ENCODE data around the gene SPATS1.
"Not testable (repeated sequence)": the region's sequence is repeated elsewhere in the genome, so short reads cannot be mapped to it uniquely, and the experiment has no call there.

SPATS1 gene

DNA sequence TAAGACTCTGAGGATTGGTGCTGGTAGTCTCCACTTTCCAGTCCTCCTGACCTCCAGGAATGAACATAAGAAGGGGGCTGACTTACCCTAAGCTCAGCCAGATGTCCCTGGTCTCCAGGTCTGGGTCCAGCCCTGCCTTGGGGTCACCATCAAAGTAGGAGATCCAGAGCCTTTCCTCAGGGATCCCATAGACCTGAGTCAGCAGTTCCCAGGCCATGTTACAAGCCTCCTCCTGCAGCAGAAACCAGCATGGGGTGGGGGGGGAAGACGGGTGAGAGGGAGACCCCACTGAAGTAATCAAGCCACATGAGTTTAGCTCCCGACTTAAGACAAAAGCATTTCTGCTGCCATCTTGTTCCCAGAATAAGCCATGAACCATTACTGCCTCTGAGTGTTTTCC, 31.1 kb upstream of the SPATS1 start:
- DNase-seq (ENCODE audit: low spot score) = no peak
- FAIRE-seq = no peak

DNA sequence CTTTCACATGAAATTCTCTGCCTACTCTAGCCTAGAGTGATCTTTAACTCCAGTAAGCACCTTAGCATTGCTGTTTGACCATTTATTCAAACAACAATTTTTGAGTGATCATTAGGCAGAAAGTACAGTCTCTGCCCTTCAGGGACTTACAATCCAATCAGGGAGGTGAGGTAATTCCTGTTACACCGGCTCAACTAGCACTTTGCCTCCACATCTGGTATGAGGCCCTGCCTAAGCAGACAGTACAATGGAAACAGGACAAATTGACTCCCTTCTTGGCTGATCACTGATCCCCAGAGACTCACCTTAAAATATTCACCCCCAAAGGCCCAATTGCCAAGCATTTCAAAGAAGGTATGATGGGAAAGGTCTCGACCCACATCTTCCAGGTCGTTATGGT, 30.7 kb upstream of the SPATS1 start:
- no peak for FAIRE-seq
- DNase-seq (ENCODE audit: low spot score) = no peak

DNA sequence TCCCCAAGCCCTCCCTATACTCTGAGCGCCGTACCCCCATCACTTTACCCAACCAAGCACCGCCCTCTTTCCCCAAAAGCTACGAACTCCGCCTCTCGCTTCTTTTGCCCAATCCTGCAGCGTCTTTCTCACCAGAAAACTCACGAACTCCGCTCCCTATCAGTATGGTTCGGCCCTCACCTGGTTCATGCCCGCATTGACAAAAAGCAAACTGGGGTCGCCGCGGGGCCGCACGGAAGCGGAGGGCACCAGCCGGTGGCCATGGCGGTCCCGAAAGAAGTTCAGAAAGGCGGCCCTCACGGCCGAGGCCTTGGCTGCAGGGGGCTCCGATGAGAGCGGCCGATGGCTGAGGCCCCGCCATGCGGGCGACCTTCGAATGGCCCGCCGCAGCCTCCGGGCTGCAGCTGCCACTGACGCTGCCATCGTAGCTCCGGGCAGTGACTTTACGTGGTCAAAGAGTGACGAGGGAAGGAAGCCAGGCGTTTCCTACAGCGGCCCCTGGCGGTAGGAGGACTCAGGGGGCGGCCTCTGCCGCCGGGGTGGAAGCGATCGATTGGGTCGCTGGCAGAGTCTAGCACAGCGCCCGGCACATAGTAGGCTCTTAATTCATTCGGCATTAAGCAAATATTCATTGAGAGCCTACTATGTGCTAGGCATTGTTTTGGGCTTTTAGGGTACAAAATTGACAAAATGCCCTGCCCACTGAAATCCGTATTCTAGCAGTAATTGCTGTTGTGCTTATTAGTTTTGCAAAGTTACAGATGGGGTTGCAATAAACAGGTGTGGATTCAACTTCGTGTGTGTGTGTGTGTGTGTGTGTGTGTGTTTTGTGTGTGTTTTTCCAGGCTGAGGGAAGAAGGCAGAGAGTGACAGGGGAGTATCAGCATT, 29.3 kb upstream of the SPATS1 start, which contains the start of gene AARS2:
Gene AARS2 (minus strand): TSS at position 447 of the 888 bp plus-strand sequence. CDS start 24 bp downstream, at position 423.
- DNase-seq (ENCODE audit: low spot score) = peak; percentile 70
- FAIRE-seq = no peak

DNA sequence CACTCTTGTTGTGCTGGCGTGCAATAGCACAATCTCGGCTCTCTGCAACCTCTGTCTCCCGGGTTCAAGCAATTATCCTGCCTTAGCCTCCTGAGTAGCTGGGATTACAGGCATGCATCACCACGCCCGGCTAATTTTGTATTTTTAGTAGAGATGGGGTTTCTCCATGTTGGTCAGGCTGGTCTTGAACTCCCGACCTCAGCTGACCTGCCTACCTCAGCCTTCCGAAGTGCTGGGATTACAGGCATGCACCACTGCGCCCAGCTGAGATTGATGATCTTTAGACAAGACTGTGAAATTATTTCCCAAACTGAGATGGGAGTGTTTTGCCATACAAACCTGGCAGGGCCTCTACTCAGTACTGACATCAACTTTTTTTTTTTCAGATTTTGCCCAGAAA, 27.8 kb upstream of the SPATS1 start:
- not testable (repeated sequence) for FAIRE-seq; DNase-seq (ENCODE audit: low spot score)

DNA sequence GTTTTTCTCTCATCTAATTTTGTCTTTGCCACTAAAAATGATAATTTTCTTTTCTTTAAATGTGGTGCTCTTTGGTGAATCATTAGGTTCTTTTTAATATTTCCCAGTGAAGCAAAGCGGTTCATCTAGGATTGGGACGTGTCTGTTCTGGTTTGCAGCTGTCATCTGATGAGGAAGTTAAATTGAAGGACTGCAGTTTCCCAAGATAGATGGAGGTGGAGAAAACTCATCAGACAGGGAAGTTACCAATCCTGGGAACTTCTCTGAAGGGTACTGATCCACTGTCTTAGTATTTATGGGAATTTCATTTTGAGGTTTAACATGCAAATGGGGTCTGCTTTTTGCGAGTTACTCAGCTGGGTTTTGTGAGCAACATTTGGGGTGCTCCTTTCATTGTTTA, 26.9 kb upstream of the SPATS1 start:
- FAIRE-seq (no peak), DNase-seq (ENCODE audit: low spot score) (no peak)

DNA sequence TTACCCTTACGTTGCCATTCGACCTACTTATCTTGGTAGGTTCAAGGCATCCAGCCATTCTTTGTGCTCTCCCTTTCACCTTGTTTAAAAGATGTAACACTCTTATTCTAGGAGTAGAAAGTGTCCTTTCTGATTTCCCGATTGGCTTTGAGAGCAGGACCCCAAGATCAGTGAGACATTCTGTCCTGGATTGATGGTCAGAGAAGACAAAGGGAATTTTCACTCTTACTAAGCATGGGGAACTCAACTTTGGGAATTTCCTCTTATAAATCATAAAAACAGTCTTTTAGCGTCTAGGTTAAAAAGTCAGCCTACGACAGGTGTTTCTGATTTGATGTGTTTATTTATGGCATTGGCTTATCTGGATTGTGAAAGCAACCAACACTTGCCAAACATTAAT, 26.5 kb upstream of the SPATS1 start:
- FAIRE-seq (no peak), DNase-seq (ENCODE audit: low spot score) (no peak)

DNA sequence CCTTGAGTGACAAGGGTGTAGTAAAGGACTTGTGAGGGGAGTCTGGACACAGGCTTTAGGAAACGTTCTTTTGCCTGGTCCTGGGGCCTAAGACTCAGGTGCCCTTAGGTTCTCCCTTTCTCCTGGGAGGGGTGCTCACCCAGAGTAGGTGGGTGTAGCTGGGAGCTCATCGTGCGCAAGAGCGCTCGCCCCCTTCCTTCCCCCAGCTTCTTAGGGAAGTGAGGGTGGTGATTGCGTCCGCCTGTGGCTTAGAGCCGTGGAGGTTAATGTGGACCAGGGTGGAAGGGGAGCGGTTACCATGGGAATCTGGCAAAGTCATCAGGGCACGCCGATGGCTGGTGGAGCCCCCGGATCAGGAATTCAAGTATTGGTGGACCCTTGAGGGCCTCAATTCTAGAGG, 26.0 kb upstream of the SPATS1 start:
- no peak for DNase-seq (ENCODE audit: low spot score)
- FAIRE-seq = no peak

DNA sequence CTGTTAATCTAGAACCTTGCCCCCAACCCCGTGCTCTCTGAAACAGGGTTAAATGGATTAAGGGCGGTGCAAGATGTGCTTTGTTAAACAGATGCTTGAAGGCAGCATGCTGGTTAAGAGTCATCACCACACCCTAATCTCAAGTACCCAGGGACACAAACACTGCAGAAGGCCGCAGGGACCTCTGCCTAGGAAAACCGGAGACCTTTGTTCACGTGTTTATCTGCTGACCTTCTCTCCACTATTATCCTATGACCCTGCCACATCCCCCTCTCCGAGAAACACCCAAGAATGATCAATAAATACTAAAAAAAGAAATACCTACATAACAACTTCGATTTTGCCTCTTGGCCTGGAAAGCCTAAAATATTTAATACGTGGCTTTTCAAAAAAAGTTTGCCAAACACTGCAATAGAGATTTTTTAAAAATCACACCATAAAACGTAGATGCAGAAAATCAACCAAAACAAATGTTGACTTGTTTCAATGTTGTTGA, 25.3 kb upstream of the SPATS1 start:
- not testable (repeated sequence) for FAIRE-seq; DNase-seq (ENCODE audit: low spot score)

DNA sequence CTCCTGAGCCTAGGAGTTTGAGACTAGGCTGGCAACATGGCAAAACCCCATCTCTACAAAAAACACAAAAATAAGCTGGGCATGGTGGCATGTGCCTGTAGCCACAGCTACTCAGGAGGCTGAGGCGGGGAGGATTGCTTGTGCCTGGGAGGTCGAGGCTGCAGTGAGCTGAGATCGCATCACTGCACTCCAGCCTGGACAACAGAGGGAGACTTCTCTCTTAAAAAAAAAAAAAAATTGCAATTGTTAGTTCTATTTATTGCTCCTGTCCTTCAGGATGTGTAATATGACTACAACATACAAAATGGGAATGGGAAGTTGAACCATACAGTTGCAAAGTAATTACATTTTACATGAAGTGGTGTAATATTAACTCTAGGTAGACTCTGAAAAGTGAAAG, 21.2 kb upstream of the SPATS1 start:
- FAIRE-seq (no peak), DNase-seq (ENCODE audit: low spot score) (no peak)

DNA sequence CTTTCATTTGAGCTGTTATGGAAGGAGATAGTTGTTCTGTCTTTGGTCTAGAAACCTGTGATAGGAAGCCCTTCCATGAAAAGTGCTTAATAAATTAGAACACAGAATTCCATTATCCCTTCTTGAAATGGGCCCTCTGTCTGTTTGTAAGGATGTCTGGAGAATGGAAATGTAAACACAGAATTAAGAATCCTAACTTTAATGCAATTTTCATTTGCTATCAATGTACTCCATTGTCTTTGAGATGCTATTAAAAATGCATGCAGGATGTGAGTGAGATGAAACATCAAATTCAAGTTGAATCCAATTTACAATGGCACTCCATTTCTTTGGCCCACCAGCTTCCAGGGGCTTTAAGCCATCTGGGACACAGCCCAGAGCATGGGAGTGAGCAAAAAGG, 15.4 kb upstream of the SPATS1 start:
- DNase-seq (ENCODE audit: low spot score) (no peak), FAIRE-seq (no peak)

DNA sequence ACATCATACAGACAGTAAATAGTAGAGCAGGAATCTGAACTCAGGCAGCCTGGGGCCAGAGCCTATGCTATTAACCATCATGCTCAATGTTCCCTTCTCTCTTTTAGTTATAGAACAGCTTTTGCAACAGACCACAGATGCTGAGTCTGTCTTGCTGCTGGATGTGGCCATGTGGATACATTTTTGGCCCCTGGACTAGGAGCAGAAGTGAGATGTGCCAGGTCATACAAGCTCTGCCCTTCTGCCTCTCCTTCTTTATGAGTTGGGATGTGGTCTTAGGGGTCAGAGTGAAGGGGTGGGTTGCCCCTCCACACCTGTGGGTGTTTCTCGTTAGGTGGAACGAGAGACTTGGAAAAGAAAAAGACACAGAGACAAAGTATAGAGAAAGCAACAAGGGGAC, 14.7 kb upstream of the SPATS1 start:
- DNase-seq (ENCODE audit: low spot score) (no peak), FAIRE-seq (no peak)

DNA sequence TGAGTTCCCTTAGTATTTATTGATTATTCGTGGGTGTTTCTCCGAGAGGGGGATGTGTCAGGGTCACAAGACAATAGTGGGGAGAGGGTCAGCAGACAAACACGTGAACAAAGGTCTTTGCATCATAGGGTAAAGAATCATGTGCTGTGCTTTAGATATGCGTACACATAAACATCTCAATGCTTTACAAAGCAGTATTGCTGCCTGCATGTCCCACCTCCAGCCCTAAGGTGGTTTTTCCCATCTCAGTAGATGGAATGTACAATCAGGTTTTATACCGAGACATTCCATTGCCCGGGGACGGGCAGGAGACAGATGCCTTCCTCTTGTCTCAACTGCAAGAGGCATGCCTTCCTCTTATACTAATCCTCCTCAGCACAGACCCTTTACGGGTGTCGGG, 14.2 kb upstream of the SPATS1 start:
- not testable (repeated sequence) for DNase-seq (ENCODE audit: low spot score); FAIRE-seq

DNA sequence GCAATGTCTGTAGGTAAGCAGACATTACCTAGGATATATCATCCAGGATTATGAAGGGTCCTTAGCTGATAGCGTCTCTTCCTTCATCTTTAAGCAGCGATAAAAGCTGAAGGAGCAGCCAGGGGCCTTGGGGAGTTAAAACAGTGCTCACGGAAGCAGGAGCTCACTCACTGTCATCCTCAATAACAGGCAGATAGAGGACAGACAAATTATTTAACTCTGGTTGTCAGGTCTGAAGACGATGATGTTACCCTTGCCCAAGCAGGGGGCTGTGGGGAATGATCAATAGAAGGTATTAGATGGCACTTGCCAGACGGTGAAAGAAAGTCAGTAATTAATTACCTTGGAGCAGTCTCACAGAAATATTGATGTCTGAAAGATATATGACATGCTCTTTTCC, 12.6 kb upstream of the SPATS1 start:
- no peak for FAIRE-seq
- DNase-seq (ENCODE audit: low spot score) = no peak

DNA sequence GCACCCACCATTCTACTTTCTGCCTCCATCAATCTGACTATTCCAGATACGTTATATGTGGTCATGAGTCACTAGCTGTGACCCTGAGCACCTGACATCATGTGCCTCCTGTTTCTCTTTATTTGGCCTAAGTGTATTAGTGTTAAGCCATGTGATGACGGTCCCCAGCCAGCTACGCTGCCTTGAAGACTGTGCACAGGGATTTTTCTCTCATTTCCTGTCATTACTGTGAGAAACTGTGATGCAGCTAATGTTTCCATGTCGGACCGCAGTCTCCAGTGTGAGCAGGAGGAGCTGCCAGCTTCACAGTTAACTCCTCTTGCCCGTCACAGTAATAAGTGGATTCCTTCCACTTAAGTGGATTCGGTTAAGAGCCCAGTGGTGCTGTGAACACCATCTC, 9.9 kb upstream of the SPATS1 start:
- no peak for FAIRE-seq
- no peak for DNase-seq (ENCODE audit: low spot score)

DNA sequence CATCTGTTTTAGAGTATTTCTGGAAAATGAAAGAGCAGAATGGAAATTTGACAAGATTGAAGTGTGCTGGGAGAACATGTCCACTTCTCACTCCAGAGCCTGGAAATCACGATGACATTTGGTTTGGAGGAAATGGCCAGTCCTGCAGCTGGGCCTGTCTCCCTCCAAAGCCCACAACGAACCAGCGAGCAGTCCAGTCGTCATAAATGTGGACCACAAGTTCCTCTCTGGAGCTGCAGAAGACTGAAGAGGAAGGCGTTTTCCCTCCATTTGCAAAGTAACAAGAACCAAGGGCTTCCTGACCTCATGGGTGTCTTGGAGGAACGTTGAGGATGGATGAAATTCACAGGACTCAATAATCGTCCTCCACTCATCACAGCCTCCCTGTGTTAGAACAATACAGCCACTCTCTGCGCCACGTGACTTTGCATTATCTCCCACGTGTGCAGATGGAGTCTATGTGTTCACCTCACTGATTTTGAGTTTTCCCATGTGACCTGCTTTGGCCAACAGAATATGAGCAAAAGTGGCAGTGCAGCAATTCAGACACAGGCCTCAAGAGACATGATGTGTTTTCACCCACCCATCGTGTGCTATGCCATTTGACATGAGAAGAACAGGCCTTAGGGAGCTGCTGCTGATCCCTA, 9.1 kb upstream of the SPATS1 start:
- no peak for FAIRE-seq

DNA sequence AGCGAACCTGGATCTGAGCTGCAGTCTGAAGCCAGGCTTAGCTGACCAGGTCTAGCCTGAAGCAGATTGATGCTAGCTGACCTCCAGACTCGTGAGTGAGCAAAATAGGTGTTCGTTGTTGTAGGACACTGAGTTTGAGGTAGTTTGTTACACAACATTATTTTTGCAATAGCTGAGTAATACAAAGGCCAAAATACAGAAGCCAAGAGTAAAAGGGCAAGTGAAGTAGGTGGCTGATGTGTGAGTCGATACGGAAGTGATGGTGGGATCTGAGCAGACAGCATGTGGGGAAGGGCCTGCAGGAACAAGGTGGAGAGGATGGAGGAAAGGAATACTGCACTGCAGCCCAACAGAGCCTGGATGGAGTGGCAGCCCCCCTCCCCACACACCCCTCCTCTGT, 8.5 kb upstream of the SPATS1 start:
- DNase-seq (ENCODE audit: low spot score) (no peak), FAIRE-seq (no peak)

More for the DNA sequence above, 9.1 kb upstream of the SPATS1 start:
- DNase-seq (ENCODE audit: low spot score) = no peak

DNA sequence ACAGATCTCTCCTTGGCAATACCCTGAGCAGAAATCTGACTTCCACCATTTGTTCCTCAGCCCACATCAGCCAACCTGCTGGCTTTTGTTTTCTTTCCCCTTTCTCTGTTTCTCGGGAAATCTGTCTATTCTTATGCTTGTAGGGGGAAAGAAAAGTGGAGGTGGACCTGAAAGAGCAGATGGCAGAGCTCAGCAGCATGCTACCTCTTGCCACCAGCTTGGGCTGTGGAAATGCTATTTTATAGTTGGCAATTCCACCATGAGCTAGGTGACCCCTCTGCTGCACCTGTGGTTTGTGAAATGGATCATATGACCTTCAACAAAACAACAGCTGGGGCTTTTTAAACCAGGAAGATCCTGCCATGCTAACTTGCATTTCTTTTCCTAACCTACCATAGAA, 6.8 kb upstream of the SPATS1 start:
- no peak for DNase-seq (ENCODE audit: low spot score)

DNA sequence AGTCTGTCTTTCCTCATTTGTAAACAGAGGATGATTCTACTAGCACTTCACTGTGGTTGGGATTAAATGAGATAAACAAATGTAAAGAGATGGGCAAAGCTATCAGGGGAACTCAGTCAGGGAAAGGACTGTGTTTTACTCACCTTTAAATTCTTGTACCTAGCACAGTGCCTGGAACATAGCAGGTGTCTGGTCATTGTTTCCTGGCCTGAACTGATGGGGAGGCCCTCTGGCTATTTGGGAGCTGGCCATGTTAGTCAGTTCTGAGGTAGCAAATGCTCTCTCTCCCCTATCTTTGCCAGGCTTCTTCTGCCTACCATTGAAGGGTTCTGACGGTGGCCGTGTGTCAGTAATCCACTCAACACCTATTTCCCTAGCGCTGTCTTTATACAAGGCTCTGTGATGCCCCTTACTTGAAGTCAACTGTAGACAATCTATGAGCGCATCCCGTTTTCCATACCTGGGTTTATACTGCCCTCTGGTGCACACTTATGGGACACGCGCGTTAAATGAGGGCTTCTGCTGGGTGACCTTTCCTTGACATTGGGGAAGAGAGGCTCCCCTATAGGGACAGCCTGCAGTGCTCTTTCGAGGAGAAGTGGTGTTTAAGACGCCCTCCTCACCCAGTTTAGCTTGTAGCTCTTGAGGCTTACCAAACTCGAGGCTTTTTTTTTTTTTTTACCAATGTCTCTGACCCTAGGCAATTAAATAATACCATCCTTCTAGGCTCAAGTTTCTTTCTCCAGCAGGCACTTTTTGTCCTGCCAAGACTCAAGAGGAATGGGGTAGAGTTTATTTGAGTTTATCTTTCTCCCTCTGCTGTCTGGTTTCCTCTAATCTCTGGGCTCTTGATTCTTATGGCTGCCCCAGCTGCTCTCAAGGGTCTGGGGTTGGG, 4.0 kb upstream of the SPATS1 start:
- FAIRE-seq (no peak), DNase-seq (ENCODE audit: low spot score) (peak; percentile 44)

More for the DNA sequence above, 6.8 kb upstream of the SPATS1 start:
- no peak for FAIRE-seq

DNA sequence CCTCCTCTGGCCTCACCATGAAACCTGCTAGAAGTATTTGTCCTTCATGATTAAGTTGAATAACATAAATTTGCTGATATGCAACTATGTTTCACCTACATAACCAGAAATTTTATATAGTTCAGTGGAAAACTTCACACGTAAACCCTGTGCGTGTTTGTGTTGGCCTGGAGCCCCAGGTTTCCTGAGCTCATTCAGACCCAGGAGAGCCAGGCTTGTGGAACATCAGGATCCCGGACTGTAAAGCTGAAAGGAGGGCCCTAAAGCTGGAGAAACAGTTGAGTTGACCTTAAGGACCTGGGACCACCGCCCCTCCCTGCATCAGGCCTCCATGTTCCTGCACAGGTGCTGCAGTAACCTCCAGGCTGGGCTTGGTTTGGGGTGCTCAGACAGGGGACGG, 3.1 kb upstream of the SPATS1 start:
- DNase-seq (ENCODE audit: low spot score) (no peak), FAIRE-seq (no peak)

DNA sequence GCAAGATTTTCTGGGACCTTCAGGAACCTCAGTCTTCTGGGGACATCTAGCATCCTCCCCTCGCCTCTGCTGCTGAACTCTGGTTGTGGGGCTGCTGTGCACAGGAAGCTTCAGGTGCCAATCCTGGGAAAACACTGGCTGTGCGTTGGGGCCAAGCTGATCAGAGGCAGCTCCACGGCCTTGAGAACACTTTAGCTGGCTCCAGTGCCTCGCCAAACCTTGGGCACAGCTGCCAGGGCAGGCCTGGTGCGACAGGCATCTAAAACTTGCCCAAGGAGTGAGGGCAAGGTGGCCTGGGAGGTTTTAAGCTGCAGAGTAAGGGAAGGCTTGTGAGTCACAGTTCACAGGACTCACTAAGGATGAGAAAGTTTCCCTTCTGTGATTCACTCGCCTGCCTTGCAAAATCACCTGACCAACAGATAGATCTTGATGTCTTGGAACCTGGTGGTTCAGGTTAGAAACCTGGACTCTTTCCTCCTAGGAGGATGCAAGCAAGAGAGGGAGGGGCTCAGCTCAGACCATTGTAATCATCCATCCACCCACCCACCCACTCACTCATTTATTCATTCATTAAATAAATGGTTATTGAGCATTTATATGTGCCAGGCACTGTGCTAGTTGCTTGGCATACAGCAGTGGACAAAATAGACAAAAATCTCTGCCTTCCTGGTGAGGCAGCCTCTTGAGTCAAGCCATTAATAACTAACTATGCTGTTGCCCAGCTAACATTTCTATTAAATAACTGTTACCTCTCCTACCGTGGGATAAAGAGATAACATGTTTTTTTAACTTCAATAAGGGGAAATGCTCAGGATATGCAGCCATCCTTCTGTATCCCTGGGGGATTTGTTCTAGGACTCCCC, 2.5 kb upstream of the SPATS1 start:
- FAIRE-seq (no peak), DNase-seq (ENCODE audit: low spot score) (peak; percentile 53)
